ENCODE results near the gene SAMD11.

- TF ChIP-seq CTCF (IDR thresholded peaks at IDR 0.05): no peak
- TF ChIP-seq POLR2A (IDR thresholded peaks at IDR 0.05): no peak
Observed at GRCh38 chr1:981955-982558, 58.3 kb downstream of the SAMD11 start, which contains the start of gene PERM1.
